ENCODE data around the gene DPEP2NB. TPM values are rescaled to one million over a fixed set of nuclear protein-coding genes. Genes with fewer than 3 reads are reported as not detected.
"Not testable (repeated sequence)": the region's sequence is repeated elsewhere in the genome, so short reads cannot be mapped to it uniquely, and the experiment has no call there.

DPEP2NB gene
- total RNA-seq, 1 donor from 2014 or later: not detected

- Mint-ChIP-seq H3K36me3 (ENCODE audit: unreplicated experiment) (no peaks in the 10 kb centered on the region), H3K27ac (ENCODE audit: unreplicated experiment) (no peak overlapping the region), H3K4me3 (ENCODE audit: unreplicated experiment) (no peak overlapping the region), H3K9me3 (ENCODE audit: unreplicated experiment) (no peaks in the 10 kb centered on the region), H3K4me1 (ENCODE audit: unreplicated experiment) (peaks cover 9% of the 10 kb centered on the region), H3K27me3 (ENCODE audit: unreplicated experiment) (no peaks in the 10 kb centered on the region)
- TF ChIP-seq CTCF (IDR thresholded peaks at IDR 0.05): no peak
- DNase-seq (ENCODE audit: extremely low spot score, unreplicated experiment): no peak
Observed at GRCh38 chr16:68003031-68003430, 12.7 kb downstream of the DPEP2NB start.

DNA sequence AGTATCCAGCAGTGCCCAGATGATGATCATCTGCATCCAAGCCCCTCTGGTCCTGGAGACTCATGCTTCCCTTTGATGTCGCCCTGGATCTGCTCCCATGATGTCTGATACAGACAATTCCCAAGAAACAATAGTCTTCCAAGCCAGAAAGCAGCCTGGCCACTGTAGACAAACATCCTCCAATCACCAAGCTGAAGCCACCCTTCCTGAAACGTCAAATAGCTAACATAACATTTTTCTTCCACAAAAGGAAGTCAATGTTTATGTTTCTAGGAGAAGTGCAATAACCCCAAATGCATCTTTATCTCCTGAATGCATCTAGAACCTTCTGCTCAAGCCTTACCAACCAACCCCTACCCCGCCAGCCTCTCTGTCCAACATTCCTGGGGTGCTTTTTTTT, 15.3 kb downstream of the DPEP2NB start:
- Mint-ChIP-seq H3K27me3 (ENCODE audit: unreplicated experiment) (no peaks in the 10 kb centered on the region), H3K36me3 (ENCODE audit: unreplicated experiment) (no peaks in the 10 kb centered on the region), H3K9me3 (ENCODE audit: unreplicated experiment) (no peaks in the 10 kb centered on the region), H3K4me1 (ENCODE audit: unreplicated experiment) (peaks cover 1% of the 10 kb centered on the region), H3K27ac (ENCODE audit: unreplicated experiment) (no peak overlapping the region), H3K4me3 (ENCODE audit: unreplicated experiment) (no peak overlapping the region)
- no peak for DNase-seq (ENCODE audit: extremely low spot score, unreplicated experiment)
- no peak for TF ChIP-seq CTCF (IDR thresholded peaks at IDR 0.05)

DNA sequence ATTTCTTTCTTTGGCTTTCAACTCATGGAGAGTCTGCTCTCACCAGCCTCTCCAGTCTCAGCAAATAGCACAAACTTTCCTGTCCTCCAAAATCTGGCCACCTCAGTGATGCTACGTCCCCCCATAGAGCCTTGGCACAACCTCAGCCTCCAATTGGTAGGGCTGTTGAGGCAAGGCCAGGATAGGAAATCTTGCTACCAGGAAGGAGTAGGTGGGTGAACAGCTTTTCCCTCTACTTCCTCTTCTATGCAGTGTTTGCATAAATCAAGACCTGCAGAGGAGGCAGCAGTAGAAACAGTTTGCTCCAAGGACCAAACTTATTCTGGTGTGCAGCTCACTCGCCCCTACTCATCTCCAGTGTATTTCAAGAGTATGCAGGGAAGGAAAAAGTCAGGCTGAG, 15.7 kb downstream of the DPEP2NB start:
- H3K4me3 Mint-ChIP-seq (ENCODE audit: unreplicated experiment): no peak overlapping the region
- H3K27me3 Mint-ChIP-seq (ENCODE audit: unreplicated experiment): no peaks in the 10 kb centered on the region
- no peak for DNase-seq (ENCODE audit: extremely low spot score, unreplicated experiment)

DNA sequence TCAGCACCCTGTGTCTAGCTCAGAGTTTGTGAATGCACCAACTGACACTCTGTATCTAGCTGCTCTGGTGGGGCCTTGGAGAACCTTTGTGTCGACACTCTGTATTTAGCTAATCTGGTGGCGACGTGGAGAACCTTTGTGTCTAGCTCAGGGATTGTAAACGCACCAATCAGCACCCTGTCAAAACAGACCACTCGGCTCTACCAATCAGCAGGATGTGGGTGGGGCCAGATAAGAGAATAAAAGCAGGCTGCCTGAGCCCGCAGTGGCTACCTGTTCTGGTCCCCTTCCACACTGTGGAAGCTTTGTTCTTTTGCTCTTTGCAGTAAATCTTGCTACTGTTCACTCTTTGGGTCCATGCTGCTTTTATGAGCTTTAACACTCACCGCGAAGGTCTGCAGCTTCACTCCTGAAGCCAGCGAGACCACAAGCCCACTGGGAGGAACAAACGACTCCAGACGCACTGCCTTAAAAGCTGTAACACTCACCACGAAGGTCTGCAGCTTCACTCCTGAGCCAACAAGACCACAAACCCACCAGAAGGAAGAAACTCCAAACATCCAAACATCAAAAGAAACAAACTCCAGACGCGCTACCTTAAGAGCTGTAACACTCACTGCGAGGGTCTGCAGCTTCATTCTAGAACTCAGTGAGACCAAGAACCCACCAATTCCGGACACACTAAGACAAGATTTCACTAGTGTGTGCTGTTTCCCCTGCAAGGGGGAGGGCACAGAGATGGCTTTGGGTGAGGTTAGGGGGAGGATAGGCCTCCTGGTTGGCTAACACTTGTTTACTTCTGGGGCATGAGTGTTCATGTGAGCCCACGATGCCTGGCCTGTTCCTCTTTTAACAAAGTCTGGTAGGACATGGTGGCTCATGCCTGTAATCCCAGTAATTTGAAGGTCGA, 16.7 kb downstream of the DPEP2NB start, which contains the start of gene DPEP2:
DPEP2 (minus strand) TSS at position 706 of the 910 bp plus-strand sequence. CDS start 6,272 bp downstream, outside the sequence.
- H3K4me3 Mint-ChIP-seq (ENCODE audit: unreplicated experiment); H3K27me3 Mint-ChIP-seq (ENCODE audit: unreplicated experiment); H3K4me1 Mint-ChIP-seq (ENCODE audit: unreplicated experiment); H3K27ac Mint-ChIP-seq (ENCODE audit: unreplicated experiment); H3K36me3 Mint-ChIP-seq (ENCODE audit: unreplicated experiment); H3K9me3 Mint-ChIP-seq (ENCODE audit: unreplicated experiment); DNase-seq (ENCODE audit: extremely low spot score, unreplicated experiment): not testable (repeated sequence)

More for the DNA sequence above, 15.7 kb downstream of the DPEP2NB start:
- H3K36me3 Mint-ChIP-seq (ENCODE audit: unreplicated experiment): no peaks in the 10 kb centered on the region
- H3K4me1 Mint-ChIP-seq (ENCODE audit: unreplicated experiment): no peaks in the 10 kb centered on the region
- no peaks in the 10 kb centered on the region for H3K9me3 Mint-ChIP-seq (ENCODE audit: unreplicated experiment)
- TF ChIP-seq CTCF (IDR thresholded peaks at IDR 0.05): no peak
- no peak overlapping the region for H3K27ac Mint-ChIP-seq (ENCODE audit: unreplicated experiment)

DNA sequence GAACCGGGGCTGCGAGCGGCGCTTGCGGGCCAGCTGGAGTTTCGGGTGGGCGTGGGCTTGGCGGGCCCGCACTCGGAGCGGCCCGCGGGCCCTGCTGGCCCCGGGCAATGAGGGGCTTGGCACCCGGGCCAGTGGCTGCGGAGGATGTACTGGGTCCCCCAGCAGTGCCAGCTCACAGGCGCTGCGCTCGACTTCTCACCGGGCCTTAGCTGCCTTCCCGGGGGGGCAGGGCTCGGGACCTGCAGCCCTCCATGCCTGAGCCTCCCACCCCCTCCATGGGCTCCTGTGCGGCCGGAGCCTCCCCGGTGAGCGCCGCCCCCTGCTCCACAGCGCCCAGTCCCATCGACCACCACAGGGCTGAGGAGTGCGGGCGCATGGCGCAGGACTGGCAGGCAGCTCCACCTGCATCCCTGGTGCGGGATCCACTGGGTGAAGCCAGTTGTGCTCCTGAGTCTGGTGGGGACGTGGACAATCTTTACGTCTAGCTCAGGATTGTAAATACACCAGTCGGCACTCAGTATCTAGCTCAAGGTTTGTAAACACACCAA, 17.4 kb downstream of the DPEP2NB start:
- not testable (repeated sequence) for H3K27me3 Mint-ChIP-seq (ENCODE audit: unreplicated experiment); H3K4me3 Mint-ChIP-seq (ENCODE audit: unreplicated experiment); DNase-seq (ENCODE audit: extremely low spot score, unreplicated experiment); H3K4me1 Mint-ChIP-seq (ENCODE audit: unreplicated experiment); H3K27ac Mint-ChIP-seq (ENCODE audit: unreplicated experiment); H3K9me3 Mint-ChIP-seq (ENCODE audit: unreplicated experiment); H3K36me3 Mint-ChIP-seq (ENCODE audit: unreplicated experiment)

DNA sequence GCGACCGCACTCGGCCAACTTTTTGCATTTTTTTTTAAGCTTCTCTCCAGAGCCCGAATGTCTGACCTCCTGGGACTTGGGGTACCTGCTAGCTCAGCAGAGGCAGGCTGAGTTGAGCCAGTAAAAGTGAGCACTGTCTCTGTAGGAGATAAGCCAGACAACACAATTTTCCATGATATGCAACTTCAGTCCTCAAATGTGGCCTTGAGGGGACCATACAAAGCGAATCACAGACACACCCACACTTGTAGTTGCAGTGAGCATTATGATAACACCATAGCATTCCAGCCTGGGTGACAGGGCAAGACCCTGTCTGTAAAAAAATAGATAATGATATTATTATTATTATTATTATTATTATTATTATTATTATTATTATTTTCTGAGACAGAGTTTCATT, 19.0 kb downstream of the DPEP2NB start:
- Mint-ChIP-seq H3K27me3 (ENCODE audit: unreplicated experiment) (no peaks in the 10 kb centered on the region), H3K4me3 (ENCODE audit: unreplicated experiment) (no peak overlapping the region), H3K27ac (ENCODE audit: unreplicated experiment) (no peak overlapping the region), H3K36me3 (ENCODE audit: unreplicated experiment) (no peaks in the 10 kb centered on the region), H3K4me1 (ENCODE audit: unreplicated experiment) (peaks cover 6% of the 10 kb centered on the region), H3K9me3 (ENCODE audit: unreplicated experiment) (no peaks in the 10 kb centered on the region)
- DNase-seq (ENCODE audit: extremely low spot score, unreplicated experiment): no peak
- TF ChIP-seq CTCF (IDR thresholded peaks at IDR 0.05): no peak
